ENCODE results near the gene ZNF326. TPM values are rescaled to one million over a fixed set of nuclear protein-coding genes. Genes with fewer than 3 reads are reported as not detected.

Gene ZNF326
- total RNA-seq, 1 donor from 2014 or later, result 9.1 TPM

- H3K4me3 ChIP-seq (ENCODE audit: low read depth, low read length), result no peak overlapping the region
- no peak for DNase-seq (ENCODE audit: low read depth)
- no peak for TF ChIP-seq CTCF (conservative IDR thresholded peaks at IDR 0.05; ENCODE audit: low read depth, low read length)
Observed at GRCh38 chr1:89966656-89967055, 28.3 kb upstream of the ZNF326 start.

GRCh38 chr1:89971600-89971999 is 23.3 kb upstream of the ZNF326 start:
- H3K4me3 ChIP-seq (ENCODE audit: low read depth, low read length), result no peak overlapping the region
- no peak for TF ChIP-seq CTCF (conservative IDR thresholded peaks at IDR 0.05; ENCODE audit: low read depth, low read length)
- no peak for DNase-seq (ENCODE audit: low read depth)

GRCh38 chr1:89972024-89972423 is 22.9 kb upstream of the ZNF326 start:
- H3K4me3 ChIP-seq (ENCODE audit: low read depth, low read length), result no peak overlapping the region
- DNase-seq (ENCODE audit: low read depth), result no peak
- no peak for TF ChIP-seq CTCF (conservative IDR thresholded peaks at IDR 0.05; ENCODE audit: low read depth, low read length)

- no peak for TF ChIP-seq CTCF (conservative IDR thresholded peaks at IDR 0.05; ENCODE audit: low read depth, low read length)
- DNase-seq (ENCODE audit: low read depth), result no peak
- no peak overlapping the region for H3K4me3 ChIP-seq (ENCODE audit: low read depth, low read length)
Observed at GRCh38 chr1:89973471-89974127, 21.3 kb upstream of the ZNF326 start.

GRCh38 chr1:89974256-89974655 is 20.7 kb upstream of the ZNF326 start:
- DNase-seq (ENCODE audit: low read depth), result no peak
- H3K4me3 ChIP-seq (ENCODE audit: low read depth, low read length), result no peak overlapping the region
- TF ChIP-seq CTCF (conservative IDR thresholded peaks at IDR 0.05; ENCODE audit: low read depth, low read length), result no peak

- no peak overlapping the region for H3K4me3 ChIP-seq (ENCODE audit: low read depth, low read length)
- TF ChIP-seq CTCF (conservative IDR thresholded peaks at IDR 0.05; ENCODE audit: low read depth, low read length), result no peak
- no peak for DNase-seq (ENCODE audit: low read depth)
Observed at GRCh38 chr1:89974696-89975470, 20.0 kb upstream of the ZNF326 start.
